HCEC 1CT (cell line): ENCODE results near the gene KANK2.
A peak's percentile ranks its signal among the peaks of the same experiment; 100 is the strongest.

Source experiments
- DNase-seq: peaks from one replicate; pipeline ENCODE4 v3.0.0-alpha.2; 2017

Gene KANK2

DNA sequence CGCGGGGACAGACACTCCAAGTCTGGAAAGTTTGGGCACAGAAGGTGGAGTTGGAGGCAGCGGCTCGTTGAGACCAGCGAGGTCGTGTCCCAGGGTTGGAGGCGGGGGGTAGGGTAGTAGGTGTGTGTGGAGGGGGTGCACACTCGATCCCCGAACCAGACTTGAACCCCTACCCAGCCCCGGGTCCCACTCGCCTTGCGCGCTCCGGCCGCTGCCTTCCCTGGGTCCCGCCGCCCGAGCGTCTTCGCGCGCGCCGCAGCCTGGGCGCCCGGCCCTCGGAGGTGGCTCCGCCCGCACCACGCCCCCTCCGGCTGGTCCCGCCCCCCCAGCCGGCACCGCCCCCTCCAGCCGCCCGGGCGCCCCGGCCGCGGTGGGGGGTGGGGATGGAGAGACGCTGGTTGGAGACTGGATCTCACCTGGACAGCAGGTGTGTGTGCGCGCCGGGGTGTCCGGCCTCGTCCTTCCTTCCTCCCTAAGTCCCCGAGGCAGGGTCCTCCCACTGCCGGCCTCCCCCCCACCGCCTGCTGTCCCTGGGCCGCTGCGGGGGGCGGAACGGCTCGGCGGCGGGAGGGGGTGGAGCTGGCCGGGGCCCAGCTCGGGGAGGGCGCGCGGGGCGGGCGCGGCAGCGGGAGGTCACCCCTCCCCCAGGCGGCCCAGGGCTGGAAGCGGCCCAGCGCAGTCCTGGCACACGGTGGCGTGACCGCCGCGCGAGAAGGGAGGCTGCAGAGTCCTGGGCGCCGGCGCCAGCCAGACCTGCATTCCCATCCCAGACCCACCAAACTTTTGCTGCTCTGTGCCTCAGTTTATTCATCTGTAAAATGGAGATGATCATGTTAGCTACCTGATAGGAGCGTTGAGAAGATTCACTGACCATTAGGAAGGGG is at the start of gene KANK2:
KANK2 (minus strand) TSS at position 255 of the 884 bp plus-strand sequence. CDS start 3,034 bp downstream, outside the sequence.
- peak; percentile 71 for DNase-seq

DNA sequence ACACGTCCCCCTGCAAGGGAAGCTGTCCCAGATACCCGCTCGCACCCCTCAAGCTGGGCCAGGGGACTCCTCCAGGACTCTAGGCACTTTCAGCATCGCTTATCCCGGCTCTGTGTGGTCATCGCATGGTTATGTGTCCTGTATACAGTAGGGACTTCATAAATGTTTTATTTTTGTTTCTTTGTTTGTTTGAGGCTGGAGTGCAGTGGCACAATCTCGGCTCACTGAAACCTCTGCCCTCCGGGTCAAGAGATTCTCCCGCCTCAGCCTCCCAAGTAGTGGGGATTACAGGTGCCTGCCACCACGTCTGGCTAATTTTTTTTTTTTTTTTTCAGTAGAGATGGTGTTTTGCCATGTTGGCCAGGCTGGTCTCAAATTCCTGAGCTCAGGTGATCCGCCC is 49.6 kb upstream of the KANK2 start:
- no peak for DNase-seq

DNA sequence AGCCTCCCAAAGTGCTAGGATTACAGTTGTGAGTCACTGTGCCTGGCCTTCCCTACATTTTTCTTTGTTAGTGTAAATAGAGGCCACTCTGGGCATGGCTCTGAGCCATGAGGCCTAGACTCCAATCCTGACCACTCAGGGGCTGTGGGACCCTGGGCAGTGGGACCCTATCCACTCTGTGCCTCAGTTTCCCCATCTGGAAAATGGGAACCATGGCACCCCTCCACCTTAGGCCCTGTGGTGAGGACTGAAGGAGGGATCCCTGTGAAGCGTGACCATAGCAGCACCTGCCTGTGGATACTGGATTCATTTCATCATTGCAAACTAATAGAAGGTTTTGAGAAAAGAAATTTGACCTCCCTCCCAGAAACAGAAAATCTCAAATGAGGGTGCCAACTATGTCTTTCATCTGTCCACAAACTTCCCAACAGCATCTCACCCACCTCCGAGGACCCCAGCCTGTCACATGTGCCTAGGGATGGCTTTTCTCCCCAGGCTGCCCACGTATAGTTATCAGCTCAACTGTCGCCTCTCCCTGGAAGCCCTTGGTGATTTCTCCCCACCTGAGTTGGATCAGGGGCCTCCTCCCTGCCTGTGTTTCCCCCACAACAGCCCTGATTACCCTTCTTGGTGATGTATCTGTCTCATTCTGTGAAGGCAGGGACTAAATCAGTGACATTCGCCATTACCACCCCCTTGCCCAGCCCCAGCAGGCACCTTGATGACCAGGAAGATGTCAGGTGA is 47.7 kb upstream of the KANK2 start:
- no peak for DNase-seq

DNA sequence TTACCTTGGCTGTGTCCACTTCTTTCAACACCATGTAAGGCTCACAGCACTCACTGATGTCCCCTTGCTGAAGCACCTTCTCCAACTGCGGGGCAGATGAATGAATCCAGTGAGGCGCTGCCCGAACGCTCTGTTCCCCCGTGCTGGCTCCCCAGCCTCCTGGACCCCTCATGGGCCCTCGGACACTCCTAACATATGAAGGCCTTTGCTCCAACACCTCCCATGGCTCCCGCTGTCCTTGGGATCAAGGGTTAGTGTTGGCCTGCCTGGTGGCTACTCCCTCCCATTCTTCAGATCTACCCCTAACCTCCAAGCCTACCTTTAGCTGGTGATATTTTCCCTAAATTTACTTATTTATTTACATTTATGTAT is 46.4 kb upstream of the KANK2 start:
- no peak for DNase-seq

DNA sequence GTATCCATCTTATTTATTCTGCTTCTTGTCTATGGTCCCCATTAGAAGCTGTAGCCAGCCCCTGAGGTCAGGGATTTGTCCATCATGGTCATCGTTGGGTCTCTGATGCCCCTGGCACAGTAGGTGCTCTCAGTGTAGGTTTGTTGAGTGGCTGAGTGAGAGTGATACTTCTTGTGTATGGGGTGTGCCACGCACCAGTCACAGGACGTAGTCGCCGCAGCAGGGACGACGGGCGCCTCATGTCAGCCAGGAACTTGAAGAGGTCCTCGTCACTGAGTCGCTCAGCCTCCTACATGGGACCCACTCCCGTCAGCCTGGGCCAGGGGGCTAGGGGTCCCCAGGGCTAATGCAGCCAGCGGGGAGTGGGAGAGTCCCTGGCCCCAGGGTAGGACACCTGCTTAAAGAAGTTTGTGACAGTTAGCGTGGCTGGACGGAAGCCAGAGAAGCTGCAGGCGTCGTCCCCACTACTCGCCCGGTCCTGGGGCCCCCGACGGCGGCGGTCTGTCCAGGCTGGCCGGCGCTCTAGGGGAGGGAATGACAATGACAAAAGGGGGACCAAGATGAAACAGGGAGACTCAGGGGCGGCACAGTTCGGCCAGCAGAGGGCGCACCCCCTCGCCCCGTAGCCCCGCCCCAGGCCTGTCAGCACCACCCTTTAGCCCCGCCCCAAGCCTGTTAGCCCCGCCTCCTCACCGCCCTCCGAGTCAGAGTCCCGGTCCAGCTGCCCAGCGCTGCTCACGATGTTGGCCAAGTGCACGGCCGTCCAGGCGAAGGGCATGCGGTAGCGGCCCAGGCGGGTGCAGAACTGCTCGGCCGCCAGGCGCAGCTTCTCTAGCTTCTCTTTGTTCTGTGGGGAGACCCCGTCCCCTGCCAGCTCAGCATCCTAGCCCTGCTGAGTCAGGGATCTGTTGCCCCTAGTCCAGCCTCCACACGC is 45.8 kb upstream of the KANK2 start:
- DNase-seq: peak; percentile 82

DNA sequence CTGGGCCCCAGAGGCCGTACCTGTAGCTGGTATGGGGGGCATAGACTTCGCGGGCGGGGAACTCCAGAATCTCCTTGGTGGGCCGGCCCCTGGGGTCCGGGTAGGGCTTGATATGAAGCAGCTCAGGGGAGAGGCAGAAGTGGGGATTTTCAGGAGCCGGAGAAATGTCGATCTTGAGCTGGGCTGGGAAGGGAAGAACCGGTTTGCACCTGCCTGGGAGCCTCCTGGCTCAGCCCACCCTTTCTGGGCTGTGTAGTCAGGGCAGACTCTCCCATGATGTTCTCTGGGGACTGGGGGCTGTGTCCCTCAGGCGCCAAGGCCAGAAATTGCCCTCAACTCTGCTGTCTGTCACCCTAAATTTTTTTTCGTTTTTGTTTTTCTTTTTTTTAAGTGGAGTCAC is 44.7 kb upstream of the KANK2 start:
- no peak for DNase-seq

DNA sequence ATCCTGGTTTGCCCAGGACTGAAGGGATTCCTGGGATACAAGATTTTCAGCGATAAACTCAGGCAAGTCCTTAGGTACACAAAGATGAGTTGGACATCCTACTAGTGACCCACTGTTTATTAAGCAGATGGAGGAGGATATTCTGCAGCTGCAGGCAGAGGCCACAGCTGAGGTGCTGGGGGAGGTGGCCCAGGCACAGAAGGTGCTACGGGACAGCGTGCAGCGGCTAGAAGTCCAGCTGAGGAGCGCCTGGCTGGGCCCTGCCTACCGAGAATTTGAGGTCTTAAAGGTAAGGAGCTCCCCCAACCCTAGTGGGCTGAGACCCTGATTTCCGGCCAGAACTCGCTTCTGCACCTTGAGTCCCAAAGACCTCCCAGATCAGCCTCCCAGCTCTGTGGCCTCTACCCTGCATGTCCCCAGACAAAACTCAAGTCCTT is 42.7 kb upstream of the KANK2 start:
- no peak for DNase-seq

DNA sequence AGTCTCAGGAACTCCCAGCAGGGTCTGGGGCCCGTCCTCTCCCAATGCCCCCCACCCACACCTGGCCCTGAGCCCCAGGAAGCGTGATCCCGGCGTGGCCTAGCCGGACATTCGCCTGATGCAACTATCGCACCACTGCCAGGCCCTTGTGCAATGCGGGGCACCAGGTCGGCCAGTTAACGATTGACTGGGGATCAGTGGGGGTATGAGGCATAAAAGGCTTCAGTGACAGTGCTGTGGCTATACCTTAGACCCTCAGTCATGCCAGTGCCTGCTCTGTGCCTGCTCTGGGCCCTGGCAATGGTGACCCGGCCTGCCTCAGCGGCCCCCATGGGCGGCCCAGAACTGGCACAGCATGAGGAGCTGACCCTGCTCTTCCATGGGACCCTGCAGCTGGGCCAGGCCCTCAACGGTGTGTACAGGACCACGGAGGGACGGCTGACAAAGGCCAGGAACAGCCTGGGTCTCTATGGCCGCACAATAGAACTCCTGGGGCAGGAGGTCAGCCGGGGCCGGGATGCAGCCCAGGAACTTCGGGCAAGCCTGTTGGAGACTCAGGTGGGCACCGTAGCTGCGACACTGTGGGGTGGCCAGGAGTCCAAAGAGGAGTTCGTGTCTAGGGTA is 42.1 kb upstream of the KANK2 start, which contains the start of gene ANGPTL8:
ANGPTL8 (plus strand) TSS at position 243 of the 624 bp plus-strand sequence; CDS start at position 262, 19 bp downstream.
- no peak for DNase-seq

DNA sequence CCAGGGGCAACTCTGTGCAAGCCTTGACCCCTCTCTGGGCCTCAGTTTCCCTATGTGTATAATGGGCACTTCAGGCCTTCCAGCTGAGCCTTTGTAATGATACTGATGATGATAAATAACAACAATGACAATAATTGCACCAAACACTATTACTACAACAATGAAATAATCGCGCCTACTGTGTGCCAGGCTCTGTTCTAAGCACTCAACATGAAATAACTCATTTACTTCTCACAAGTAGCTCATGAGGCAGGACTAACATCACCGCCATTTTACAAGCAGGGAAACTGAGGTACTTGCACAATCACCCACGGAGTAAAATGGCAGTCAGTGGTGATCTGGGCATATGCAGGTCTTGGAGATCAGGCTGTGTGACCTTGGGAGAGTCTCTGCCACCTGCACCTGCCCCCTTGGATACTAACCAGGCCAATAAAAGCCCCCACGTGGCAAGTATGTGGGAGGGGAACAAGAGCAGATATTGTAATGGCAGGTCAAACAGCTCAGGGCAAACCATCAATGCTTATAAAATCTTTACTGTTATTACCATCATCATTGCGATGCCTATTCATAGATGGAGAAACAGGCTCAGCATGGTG is 41.5 kb upstream of the KANK2 start:
- DNase-seq: no peak

DNA sequence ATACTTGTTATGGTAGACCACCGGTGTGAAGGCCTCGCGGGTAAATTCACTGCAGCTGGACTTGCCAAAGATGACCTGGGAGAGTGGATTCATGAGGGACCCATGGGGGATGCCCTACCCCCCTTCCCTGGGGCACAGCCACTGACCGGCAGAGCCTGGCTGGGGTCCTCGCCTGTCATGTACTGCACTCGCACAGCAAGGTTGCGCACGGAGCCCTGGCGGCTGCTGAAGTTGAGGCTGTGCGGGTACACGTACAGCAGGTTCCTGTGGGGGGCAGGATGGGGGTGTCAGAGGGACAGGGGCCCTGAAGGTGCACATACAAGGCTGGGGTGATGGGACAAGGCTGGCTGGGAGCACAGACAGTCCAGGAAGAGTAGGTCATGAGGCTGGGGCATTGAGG is 40.7 kb upstream of the KANK2 start:
- DNase-seq: no peak

DNA sequence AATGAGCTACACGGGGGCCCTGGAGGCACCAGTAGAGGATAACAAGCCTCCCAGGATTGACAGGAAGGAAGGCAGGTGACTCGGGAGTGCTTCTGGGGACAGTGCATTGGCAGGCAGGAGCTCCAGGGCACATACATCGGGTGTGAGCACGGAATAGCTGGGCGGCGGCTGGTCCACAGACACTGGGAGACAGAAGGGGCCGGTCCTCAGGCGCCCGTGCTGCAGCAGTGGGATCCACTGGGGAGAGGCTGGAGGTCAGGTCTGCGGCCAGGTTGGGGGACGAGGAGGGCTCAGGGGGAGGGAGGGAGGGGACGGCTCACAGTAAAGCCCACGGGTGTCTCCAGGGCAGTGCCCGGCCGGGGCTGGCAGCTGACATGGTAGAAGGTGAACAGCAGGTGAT is 40.0 kb upstream of the KANK2 start:
- no peak for DNase-seq

DNA sequence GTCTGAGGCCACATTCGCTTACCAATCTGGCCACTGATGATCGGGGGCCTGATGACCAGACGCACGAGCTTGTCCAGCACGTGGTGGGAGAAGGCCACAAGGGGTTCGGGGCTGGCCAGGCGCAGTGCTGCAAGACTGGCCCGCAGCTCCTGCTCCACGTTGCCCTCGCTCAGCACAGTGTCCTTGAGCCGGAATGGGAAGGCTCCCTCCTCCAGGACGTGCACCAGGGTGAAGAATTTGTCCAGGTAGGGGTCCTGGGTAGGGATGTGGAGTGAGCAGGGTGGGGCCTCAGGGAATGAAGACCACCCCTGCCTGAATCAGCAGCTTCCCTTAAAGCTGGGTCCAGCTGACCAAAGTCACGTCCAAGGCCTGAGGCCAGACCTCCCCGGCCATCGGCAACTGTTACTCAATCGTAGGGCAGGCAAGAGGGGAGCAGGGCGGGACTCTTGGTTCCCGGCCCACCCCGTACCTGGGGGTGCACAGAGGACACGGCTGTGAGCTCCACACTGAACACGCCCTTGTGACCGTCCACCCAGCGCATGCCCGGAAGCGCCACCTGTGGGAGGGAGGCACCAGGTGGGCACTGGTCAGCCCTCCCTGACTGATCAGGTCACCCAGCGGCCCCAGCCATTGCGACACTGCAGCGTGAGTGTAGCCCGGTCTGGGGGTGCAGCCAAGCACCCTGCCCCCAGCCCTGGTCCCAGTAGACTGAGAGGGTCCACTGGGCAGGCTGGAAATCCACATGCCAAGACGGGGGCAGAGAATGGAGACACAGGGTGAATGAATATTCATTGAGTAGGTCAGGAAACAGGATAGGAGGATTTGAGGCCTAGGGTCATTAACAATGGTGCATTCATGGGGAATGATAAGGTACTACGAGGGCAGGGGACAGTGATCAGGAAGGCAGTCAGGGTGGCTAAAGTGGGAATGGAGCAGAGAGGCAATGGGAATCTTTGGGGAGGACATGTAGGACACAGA is 39.3 kb upstream of the KANK2 start:
- DNase-seq: no peak

DNA sequence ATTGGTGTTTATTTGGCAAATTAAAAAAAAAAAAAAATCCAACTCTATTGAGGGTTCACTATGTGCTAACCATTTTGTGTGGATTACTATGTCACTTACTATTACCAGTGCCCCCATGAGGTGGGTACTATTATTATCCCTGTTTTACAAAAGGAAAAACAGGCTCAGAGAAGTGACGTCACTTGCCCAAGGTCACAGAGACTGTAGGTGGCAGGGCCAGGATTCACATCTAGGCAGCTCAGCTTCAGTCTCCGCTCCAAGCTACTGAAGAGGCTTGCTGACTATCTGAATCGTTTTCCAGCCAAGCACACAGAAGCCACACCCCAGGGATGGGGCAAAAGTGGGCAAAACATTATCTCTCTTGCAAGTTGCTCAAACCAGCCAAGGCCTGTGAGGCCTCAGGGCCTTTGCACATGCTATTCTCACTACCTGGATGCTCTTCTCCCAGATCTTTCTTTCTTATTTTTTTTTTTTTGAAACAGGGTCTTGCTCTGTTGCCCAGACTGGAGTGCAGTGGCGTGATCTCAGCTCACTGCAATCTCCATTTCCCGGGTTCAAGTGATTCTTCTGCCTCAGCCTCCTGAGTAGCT is 37.2 kb upstream of the KANK2 start:
- DNase-seq: no peak

DNA sequence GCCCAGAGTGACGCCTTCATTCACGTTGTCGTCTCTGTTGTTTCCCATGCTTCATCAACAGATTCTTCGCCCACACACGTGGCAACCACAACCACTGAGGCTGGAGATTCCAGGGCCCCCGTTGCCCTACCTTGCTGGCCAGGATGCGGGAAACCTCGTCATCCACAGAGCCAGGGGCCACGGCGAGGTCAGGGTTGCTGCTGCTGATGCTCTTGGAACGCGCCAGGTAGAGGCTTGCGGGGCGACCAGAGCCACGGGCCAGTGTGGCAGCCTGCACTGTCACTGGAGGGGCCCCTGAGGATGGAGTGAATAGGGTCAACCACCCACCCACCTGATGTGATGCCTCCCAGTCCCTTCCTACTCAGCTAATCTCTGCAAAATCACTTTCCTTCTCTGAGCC is 35.7 kb upstream of the KANK2 start:
- no peak for DNase-seq

DNA sequence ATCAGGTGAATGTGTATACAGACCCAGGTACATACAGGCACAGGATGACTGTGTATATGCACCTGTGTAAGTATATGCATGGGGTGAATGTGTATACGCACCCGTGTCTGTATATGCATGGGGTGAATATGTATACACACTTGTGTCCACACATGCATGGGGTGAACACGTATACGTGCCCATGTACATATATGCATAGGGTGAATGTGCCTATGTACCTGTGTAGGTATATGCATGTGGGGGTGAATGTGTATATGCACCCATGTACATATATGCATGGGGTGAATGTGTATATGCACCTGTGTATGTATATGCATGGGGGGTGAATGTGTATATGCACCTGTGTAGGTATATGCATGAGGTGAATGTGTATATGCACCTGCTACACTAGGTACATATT is 35.2 kb upstream of the KANK2 start:
- no peak for DNase-seq

DNA sequence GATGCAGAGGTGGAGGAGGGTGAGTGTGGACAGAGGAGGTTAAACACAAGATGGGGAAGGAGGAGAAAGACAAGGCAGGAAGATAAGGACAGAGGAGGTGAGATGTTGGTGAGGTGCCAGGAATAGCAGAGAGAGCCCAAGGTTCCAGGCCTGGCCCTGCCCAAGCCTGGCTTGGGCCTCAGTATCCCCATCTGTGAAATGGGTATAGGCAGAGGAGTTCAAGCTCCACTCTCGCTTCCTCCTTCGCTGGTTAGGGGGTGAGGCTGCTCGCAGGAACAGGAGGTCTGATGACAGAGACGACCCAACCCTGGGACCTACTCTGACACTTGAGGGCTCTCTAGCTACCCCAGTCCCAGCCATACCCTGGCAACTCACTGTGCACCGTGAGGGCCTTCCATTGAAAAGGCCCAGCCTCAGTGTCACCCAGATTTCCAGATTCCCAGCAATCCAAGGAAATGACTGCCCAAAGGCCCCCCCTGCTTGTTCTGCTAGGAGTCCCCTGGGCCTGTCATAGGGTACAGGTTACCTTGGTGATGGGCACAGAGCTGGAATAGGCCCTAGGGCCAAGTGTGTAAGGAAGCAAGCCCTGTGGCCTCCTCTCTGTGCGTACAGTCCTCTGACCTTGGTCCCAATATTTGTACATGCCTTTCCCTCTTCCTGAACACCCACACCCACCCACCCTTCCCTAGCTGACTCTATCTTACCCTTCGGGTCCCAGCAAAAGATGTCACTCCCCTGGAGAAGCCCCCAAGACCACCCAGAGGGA is 33.5 kb upstream of the KANK2 start:
- DNase-seq: no peak

DNA sequence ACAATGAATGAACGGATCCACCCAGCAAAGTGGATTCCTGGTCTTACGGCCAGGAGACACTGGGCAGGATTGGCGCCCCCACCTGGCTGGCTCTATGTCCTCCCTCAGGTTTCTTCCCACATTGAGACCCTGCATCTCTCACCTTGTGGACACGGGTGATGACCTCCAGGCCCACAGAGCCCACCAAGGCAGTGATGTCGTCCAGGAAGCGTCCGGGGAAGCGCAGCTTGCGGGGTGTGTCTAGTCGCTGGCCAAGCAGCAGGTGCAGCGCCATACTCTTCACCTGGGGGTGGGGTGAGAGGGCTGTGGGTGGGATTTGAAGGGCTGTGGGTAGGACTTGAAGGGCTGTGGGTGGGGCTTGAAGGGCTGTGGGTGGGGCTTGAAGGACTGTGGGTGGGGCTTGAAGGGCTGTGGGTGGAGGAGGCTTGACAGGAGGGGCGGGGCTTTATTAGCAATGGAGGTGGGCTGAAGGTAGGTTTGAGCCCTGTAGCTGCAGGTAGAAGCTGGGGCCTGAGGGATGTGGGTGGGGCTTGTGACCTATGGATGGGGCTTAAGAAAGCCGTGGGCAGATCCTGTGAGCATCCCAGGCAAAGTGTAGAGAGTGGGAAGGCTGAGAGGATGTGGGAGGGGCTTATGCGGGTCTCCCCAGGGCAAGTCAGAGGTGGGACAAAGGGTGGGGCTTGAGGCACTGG is 30.0 kb upstream of the KANK2 start:
- DNase-seq: no peak

DNA sequence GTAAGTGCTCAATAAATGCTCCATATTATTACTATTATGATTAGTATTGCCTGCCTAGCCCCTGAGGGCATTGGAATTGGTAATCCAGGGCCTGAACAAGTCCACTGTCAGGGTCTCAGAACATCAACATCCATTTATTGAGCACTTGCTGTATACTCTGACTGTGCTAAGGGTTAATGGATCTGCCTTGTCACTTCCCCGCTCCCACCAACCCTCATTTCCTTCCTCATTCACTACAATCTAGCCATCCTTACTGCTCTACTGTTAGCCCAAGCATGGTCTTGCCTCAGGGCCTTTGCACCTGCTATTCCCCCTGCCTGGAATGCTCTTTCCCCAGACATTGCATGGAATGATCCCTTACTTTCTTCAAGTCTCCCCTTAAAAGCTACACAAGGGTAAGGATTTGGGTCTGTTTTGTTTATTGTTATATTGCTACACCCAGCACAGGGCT is 29.4 kb upstream of the KANK2 start:
- no peak for DNase-seq

DNA sequence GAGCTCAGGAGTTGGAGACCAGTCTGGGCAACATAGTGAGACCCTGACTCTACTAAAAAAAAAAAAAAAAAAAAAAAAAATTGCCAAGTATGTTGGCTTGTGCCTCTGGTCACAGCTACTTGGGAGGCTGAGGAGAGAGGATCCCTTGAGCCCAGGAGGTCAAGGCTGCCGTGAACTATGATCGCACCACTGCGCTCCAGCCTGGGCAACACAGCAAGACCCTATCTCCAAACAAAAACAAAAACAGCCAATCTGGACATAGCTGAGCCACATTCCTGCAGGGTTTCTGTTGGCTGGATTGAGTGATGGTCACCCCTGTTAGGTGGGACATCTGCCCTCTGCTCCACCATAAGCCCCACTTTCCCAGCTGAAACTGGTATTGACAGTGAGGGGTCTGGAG is 28.5 kb upstream of the KANK2 start:
- DNase-seq: no peak
